HepG2 (cell line): ENCODE measurements around the gene PTGR1. TPM values are rescaled to one million over a fixed set of nuclear protein-coding genes. Genes with fewer than 3 reads are reported as not detected.

Source experiments
- CENPX ChIP-seq: sonication (generic); formaldehyde crosslinking; IDR thresholded peaks from 2 replicates; pipeline ENCODE4 v1.9.0; 2021; ENCODE audit warnings: mild to moderate bottlenecking, missing genetic modification reagents, moderate library complexity
- DMAP1 ChIP-seq: IDR thresholded peaks from 2 replicates; pipeline ENCODE4 v1.6.1; 2016
- E2F1 ChIP-seq: sonication (generic); formaldehyde crosslinking; IDR thresholded peaks from 2 replicates; pipeline ENCODE4 v1.5.0; 2020; ENCODE audit warnings: missing genetic modification reagents
- HDAC1 ChIP-seq: sonication (generic); formaldehyde crosslinking; IDR thresholded peaks from 2 replicates; pipeline ENCODE4 v1.5.1; 2020; ENCODE audit warnings: mild to moderate bottlenecking, missing genetic modification reagents
- NFRKB ChIP-seq: fragments of 450-650 bp; IDR thresholded peaks from 2 replicates; pipeline ENCODE4 v1.6.1; 2017
- NR2F6 ChIP-seq, 2 experiments: IDR thresholded peaks; 2 replicates each; pipeline ENCODE4 v1.6.1; 2016; ENCODE audit warnings: antibody characterized with exemption in 1 of 2, mild to moderate bottlenecking in 1 of 2
- STAT6 ChIP-seq: sonication (generic); formaldehyde crosslinking; IDR thresholded peaks from 2 replicates; pipeline ENCODE4 v1.4.0; 2020; ENCODE audit warnings: missing genetic modification reagents, mild to moderate bottlenecking, borderline replicate concordance
- TFDP1 ChIP-seq: IDR thresholded peaks from 2 replicates; pipeline ENCODE4 v1.6.1; 2016; ENCODE audit warnings: missing compliant biosample characterization, missing genetic modification reagents, borderline replicate concordance
- THAP9 ChIP-seq: sonication (generic); formaldehyde crosslinking; IDR thresholded peaks from 2 replicates; pipeline ENCODE4; 2020; ENCODE audit warnings: missing genetic modification reagents, mild to moderate bottlenecking, borderline replicate concordance
- THYN1 ChIP-seq: sonication (generic); formaldehyde crosslinking; IDR thresholded peaks from 2 replicates; pipeline ENCODE4 v1.8.1; 2023; ENCODE audit warnings: low read depth, mild to moderate bottlenecking, moderate library complexity, missing genetic modification reagents, borderline replicate concordance
- ZBTB14 ChIP-seq: sonication (generic); formaldehyde crosslinking; IDR thresholded peaks from 2 replicates; pipeline ENCODE4 v1.4.0; 2020; ENCODE audit warnings: missing genetic modification reagents
- ZC3H4 ChIP-seq: sonication (generic); formaldehyde crosslinking; IDR thresholded peaks from 2 replicates; pipeline ENCODE4 v1.4.0; 2020; ENCODE audit warnings: missing genetic modification reagents, borderline replicate concordance
- ZFAT ChIP-seq: sonication (generic); formaldehyde crosslinking; conservative IDR thresholded peaks from 2 replicates; pipeline ENCODE4 v1.8.1; 2023; ENCODE audit warnings: missing genetic modification reagents, inconsistent platforms
- ZNF503 ChIP-seq: sonication (generic); formaldehyde crosslinking; IDR thresholded peaks from 2 replicates; pipeline ENCODE4 v1.4.0; 2020; ENCODE audit warnings: missing genetic modification reagents
- ZNF839 ChIP-seq: sonication (generic); formaldehyde crosslinking; IDR thresholded peaks from 2 replicates; pipeline ENCODE4 v1.4.0; 2020; ENCODE audit warnings: missing genetic modification reagents, mild to moderate bottlenecking, borderline replicate concordance
- ZSCAN25 ChIP-seq: sonication (generic); formaldehyde crosslinking; IDR thresholded peaks from 2 replicates; pipeline ENCODE4 v1.8.0; 2022; ENCODE audit warnings: mild to moderate bottlenecking, missing genetic modification reagents
- ZUFSP ChIP-seq: sonication (generic); formaldehyde crosslinking; IDR thresholded peaks from 2 replicates; pipeline ENCODE4 v1.9.0; 2021; ENCODE audit warnings: missing genetic modification reagents, mild to moderate bottlenecking, borderline replicate concordance
- polyA plus RNA-seq, 8 experiments: library from polyadenylated mRNA; depleted of rRNA in 3 of 8; stranded (reverse) in 7 of 8; unstranded in 1 of 8; fragments of >200 nt; fragmentation: Illumina TruSeq in 4 of 8; extraction: Trizol in 4 of 8; gene quantifications; 2 replicates each; pipeline versions ENCODE4 v1.2.1 to v1.2.3, GENCODE V29; 2011 to 2016; ENCODE audit warnings: low read depth in 4 of 8, missing spikeins in 1 of 8, mixed read lengths in 1 of 8; ENCODE audit not compliant: insufficient read depth in 1 of 8
- total RNA-seq, 5 experiments: library from RNA; depleted of rRNA; stranded (reverse); fragments of >200 nt; fragmentation: Illumina TruSeq; extraction: Trizol; gene quantifications; 2 replicates each; pipeline ENCODE4 v1.2.3, GENCODE V29; 2016; ENCODE audit warnings: low read depth in 1 of 5

The PTGR1 gene
- total and polyA plus RNA-seq, 2 of the 13 experiments (the other 11 are each of a cell fraction or from before 2014, with no cell fraction given) = 6.0 to 15.8 TPM

- no peak for TF ChIP-seq NFRKB
- no peak for TF ChIP-seq ZSCAN25 (CRISPR knock-in tag)
- no peak for TF ChIP-seq THYN1 (CRISPR knock-in tag)
- TF ChIP-seq ZUFSP (CRISPR knock-in tag) = no peak
- TF ChIP-seq ZFAT (CRISPR knock-in tag) = no peak
- TF ChIP-seq ZBTB14 (CRISPR knock-in tag) = no peak; the same call in 1 of the 2 replicates
- peak; percentile 87; the same call in 1 of the 2 replicates for TF ChIP-seq DMAP1 (CRISPR knock-in tag)
- no peak; the same call in 1 of the 2 replicates for TF ChIP-seq HDAC1
- TF ChIP-seq NR2F6 (IDR thresholded peaks at IDR 0.05) = no peak
- peak; percentile 76 for TF ChIP-seq NR2F6 (CRISPR knock-in tag; IDR thresholded peaks at IDR 0.05)
- TF ChIP-seq STAT6 (CRISPR knock-in tag) = no peak
- TF ChIP-seq ZNF839 (CRISPR knock-in tag) = no peak
- no peak for TF ChIP-seq CENPX (CRISPR knock-in tag)
- TF ChIP-seq E2F1 = no peak; the same call in 1 of the 2 replicates
- no peak for TF ChIP-seq ZC3H4 (CRISPR knock-in tag)
- 0 out of 2 replicates have a peak, but pooled peaks have one; percentile 55 for TF ChIP-seq THAP9
- TF ChIP-seq TFDP1 (CRISPR knock-in tag) = peak; percentile 78; the same call in 1 of the 2 replicates
- TF ChIP-seq ZNF503 (CRISPR knock-in tag) = no peak
These were observed 31.4 kb upstream of the PTGR1 start (continued) for GRCh38 chr9:111630964-111631213.
